HFFc6 (cell line): ENCODE measurements around the gene GLYATL1. TPM values are rescaled to one million over a fixed set of nuclear protein-coding genes. Genes with fewer than 3 reads are reported as not detected.

Experiments used
- DNase-seq: peaks from one replicate; pipeline ENCODE4 v3.0.0-alpha.2; 2018
- H3K27ac Mint-ChIP-seq: 2 replicates; pipeline ENCODE4 v1.8.0; 2020; ENCODE audit warnings: mild to moderate bottlenecking, mixed read lengths
- H3K27me3 Mint-ChIP-seq: 2 replicates; pipeline ENCODE4 v1.8.0; 2021; ENCODE audit warnings: mild to moderate bottlenecking, moderate library complexity, mixed read lengths; ENCODE audit not compliant: insufficient read depth
- H3K36me3 Mint-ChIP-seq: 2 replicates; pipeline ENCODE4 v1.8.0; 2021; ENCODE audit warnings: low read depth, mixed read lengths
- H3K4me1 Mint-ChIP-seq: 2 replicates; pipeline ENCODE4 v1.8.0; 2020; ENCODE audit warnings: low read depth, mixed read lengths
- H3K4me3 Mint-ChIP-seq: 2 replicates; pipeline ENCODE4 v1.8.0; 2020; ENCODE audit warnings: mild to moderate bottlenecking, moderate library complexity, mixed read lengths
- H3K9me3 Mint-ChIP-seq: 2 replicates; pipeline ENCODE4 v1.8.0; 2020; ENCODE audit warnings: mild to moderate bottlenecking, mixed read lengths
- CTCF ChIP-seq: fragments of 200-600 bp; sonication (generic); IDR thresholded peaks from 2 replicates; pipeline ENCODE4 v1.5.0; 2021; ENCODE audit warnings: antibody characterized with exemption, mild to moderate bottlenecking
- total RNA-seq, 6 experiments: library from RNA; stranded (reverse); fragmentation: NEBNext Ultra II Directional; extraction: Animal tissue kit (Norgen Biotek cat#: 25700); gene quantifications; 2 replicates in 1 of 6; 3 replicates in 5 of 6; pipeline ENCODE4 v1.2.3, GENCODE V29; 2021

The GLYATL1 gene
- total RNA-seq, 6 experiments from 2014 or later: 0.14 to 0.33 (median 0.23) TPM; not detected in 2

GRCh38 chr11:58965246-58965985 is 26.1 kb downstream of the GLYATL1 start:
- Mint-ChIP-seq H3K9me3 (no peaks in the 10 kb centered on the region), H3K36me3 (no peaks in the 10 kb centered on the region), H3K27ac (0 out of 2 replicates have a peak overlapping the region, but pooled peaks have one; percentile 20), H3K4me3 (no peak overlapping the region), H3K4me1 (peaks cover 15% of the 10 kb centered on the region), H3K27me3 (peaks cover 18% of the 10 kb centered on the region)
- TF ChIP-seq CTCF: no peak
- DNase-seq: peak; percentile 59

GRCh38 chr11:58968251-58968711 is 29.0 kb downstream of the GLYATL1 start:
- no peaks in the 10 kb centered on the region for H3K36me3 Mint-ChIP-seq
- H3K27ac Mint-ChIP-seq: no peak overlapping the region
- DNase-seq: no peak
- peaks cover 15% of the 10 kb centered on the region for H3K4me1 Mint-ChIP-seq
- H3K9me3 Mint-ChIP-seq: no peaks in the 10 kb centered on the region
- H3K27me3 Mint-ChIP-seq: peaks cover 18% of the 10 kb centered on the region
- H3K4me3 Mint-ChIP-seq: peak overlapping the region; percentile 15; the same call in 1 of the 2 replicates
- no peak for TF ChIP-seq CTCF

- Mint-ChIP-seq H3K27ac (no peak overlapping the region), H3K4me3 (no peak overlapping the region), H3K4me1 (no peaks in the 10 kb centered on the region), H3K9me3 (no peaks in the 10 kb centered on the region), H3K27me3 (no peaks in the 10 kb centered on the region), H3K36me3 (no peaks in the 10 kb centered on the region)
- TF ChIP-seq CTCF: no peak
- DNase-seq: no peak
These were observed 38.2 kb downstream of the GLYATL1 start for GRCh38 chr11:58977470-58977869.

GRCh38 chr11:58979222-58979621 is 39.9 kb downstream of the GLYATL1 start:
- H3K4me1 Mint-ChIP-seq: no peaks in the 10 kb centered on the region
- H3K27ac Mint-ChIP-seq: no peak overlapping the region
- no peak overlapping the region for H3K4me3 Mint-ChIP-seq
- TF ChIP-seq CTCF: no peak
- H3K27me3 Mint-ChIP-seq: no peaks in the 10 kb centered on the region
- DNase-seq: no peak
- H3K36me3 Mint-ChIP-seq: no peaks in the 10 kb centered on the region
- no peaks in the 10 kb centered on the region for H3K9me3 Mint-ChIP-seq

- DNase-seq: no peak
These were observed 41.0 kb downstream of the GLYATL1 start for GRCh38 chr11:58980159-58980843.

More at GRCh38 chr11:58980159-58980843, 41.0 kb downstream of the GLYATL1 start:
- no peak for TF ChIP-seq CTCF
- no peaks in the 10 kb centered on the region for H3K36me3 Mint-ChIP-seq
- H3K27me3 Mint-ChIP-seq: no peaks in the 10 kb centered on the region
- H3K27ac Mint-ChIP-seq: no peak overlapping the region
- H3K4me3 Mint-ChIP-seq: no peak overlapping the region
- H3K4me1 Mint-ChIP-seq: no peaks in the 10 kb centered on the region
- H3K9me3 Mint-ChIP-seq: no peaks in the 10 kb centered on the region; the same call in 1 of the 2 replicates
